ENCODE results near the gene ALDH4A1.
"Not testable (repeated sequence)": the region's sequence is repeated elsewhere in the genome, so short reads cannot be mapped to it uniquely, and the experiment has no call there.

ALDH4A1 gene

DNA sequence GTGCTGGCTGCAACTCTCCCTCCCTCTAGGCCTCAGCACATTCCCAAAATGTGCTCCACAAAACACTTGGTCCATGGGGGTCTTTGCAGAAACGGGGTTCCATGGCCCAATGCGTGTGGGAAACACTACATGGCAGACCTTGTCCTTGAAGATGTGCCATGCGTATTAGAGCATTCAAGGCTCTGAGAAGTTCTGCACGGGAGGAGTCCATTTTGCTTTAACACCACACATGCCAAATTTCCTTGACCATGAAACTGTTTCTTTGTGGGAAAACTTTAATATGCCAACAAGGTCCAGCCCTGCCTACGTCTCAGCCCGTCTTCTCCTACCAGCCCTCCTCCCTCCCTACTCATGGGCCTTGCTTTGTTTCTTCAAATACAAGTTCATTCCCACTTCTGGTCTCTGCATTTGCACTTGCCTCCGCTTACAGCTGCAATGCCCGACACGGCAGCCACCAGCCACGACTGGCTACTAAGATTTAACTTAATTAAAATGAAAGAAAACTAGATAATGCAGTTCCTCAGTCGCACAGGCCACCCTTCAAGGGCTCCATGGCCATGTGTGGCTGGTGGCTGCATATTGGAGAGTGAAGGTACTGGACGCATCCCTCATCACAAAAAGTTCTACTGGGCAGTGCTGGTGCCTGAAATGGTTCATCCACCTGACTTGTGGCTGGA is 23.7 kb downstream of the ALDH4A1 start:
- no peak for DNase-seq (ENCODE audit: low read depth)

DNA sequence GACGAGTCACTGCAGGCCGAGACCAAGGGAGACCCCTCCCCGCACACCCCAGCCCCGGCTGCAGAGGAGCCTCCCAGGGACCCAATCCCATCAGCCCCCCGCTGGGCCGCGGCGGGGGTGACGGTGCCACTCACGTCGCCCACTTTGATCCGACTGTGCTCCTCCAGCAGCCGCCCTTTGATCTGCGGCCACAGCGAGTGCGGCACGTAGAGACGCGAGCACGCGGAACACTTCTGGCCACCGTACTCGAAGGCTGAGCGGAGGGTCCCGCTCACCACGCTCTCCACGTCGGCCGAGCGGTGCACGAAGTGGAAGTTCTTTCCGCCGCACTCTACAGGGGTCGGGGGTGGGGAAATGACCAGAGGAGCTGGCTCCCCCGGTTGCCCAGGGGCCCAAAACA is 25.1 kb downstream of the ALDH4A1 start:
- no peak for DNase-seq (ENCODE audit: low read depth)

DNA sequence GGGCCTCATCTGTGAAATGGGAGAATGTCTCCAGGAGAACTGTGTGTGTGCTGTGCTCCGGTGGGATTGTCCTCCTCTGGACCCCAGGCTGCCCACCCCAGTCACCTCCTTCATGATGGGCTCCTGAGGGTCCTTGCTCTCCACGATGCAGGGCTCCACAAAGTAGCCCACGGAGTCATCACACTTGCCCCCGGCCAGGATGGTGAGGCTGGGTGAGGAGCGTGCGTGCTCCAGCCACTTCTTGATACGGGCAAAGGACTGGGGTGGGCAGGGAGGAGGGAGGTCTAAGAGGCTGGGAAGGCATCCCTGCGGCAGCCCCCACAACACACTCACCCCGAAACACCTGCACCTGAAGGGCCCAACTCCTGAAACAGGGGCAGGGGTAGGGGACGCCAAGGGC is 26.1 kb downstream of the ALDH4A1 start:
- no peak for DNase-seq (ENCODE audit: low read depth)

DNA sequence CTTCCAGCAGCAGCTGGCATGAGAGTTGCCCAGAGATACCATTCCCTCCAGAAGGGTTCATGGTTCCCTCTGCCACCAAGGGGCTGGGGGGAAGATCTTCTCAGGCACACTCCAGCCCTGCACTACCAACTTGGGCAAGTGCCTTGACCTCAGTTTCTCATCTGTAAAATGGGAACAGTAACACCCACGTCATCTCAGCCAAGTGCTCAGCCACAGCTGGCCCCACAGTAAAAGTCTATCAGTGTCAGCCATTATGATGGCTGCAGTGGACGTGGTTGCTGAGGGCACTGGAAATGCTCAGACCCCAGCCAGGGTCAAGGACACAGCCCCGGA is 26.6 kb downstream of the ALDH4A1 start:
- no peak for DNase-seq (ENCODE audit: low read depth)

DNA sequence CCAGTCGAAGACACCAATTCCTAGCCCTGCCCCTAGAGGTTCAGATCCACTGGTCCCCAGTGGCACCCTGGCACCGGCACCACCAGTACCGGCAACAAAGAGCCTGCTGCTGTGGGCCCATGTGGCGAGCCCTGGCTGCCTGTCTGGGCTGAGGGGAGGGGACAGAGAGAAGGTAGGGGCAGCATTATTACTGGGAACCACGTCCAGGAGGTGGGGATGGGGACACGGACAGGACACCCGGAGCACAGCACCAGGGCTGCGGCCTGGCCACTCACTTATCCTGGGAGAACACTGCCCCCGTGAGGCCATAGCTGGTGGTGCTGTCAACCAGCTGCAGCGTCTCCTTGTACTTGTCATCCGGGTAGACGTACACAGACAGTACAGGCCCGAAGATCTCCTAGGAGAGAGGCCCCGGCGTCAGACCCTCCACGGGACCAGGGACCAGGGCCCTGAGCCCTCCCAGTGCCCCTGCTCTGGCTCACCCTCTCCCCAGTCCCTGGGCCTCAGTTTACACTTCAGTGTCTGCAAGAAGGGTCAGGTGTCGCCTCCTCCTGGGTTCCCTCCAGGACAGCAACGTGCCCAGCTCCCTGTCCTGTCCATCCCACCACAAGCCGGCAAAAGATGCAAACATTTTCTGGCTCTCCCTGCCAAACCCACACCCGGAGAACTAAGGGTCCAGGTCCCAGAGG is 27.1 kb downstream of the ALDH4A1 start:
- DNase-seq (ENCODE audit: low read depth), result peak; percentile 52

DNA sequence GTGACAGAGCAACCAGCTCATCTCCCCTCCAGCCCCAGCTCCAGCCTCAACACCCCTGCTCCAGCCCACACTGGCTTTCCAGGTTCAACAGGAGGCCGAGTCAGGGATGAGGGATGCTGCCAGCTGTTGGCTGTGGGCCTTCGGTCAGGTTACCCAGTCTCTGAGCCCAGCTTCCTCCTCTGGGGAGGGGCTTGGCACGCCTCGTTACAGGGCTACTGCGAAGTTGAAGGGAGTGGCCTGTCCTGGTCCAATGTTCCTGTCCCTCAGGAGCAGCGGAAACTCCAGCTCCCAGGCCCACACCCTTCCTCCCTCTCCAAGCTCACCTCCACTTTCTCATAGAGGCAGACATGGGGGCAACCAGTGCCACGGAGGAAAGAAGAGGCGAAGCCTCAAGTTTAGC is 27.8 kb downstream of the ALDH4A1 start:
- DNase-seq (ENCODE audit: low read depth), result no peak

DNA sequence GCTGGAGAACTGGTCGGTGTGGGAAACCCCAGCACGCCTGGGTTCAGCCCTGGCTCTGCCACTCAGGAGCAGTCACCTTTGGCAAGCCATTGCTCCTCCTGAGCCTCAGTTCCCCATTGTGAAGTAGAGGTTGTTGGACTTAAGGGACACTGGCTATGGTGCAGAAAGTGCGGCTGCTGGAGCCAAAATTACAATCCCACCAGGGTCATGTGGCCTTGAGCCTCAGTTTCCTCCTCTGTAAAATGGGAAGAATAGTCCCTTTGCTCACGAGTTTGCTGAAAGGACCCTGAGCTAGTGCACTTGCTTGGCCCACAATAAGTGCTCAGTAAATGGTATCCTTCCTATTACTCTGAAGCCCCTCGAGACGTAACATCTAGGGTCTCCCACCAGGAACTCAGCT is 28.3 kb downstream of the ALDH4A1 start:
- DNase-seq (ENCODE audit: low read depth), result no peak

DNA sequence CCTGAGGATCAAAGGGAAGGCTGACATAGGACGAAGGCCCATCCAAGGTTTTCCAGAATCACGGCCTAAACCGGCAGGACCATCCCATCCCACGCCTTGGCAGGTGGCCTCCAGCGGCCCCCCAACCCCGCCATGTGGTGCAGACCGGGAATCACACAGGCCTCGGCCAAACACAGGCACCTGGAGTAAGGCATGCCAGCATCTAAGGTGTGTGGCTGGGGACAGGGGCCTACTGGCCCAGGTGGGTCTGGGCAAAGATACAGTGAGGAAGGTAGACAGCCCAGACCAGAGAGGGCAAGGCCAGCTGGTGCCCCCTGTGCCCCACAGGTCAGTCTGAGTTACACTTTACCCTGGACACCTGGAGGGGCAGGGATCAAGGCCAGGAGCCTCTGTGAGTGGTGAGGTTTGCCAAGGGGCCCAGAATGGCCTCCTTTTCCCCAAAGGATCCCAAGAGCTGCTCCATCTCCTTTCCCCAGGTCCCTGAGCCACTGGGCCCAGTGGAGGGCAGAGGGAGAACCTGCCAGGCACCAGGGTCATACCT is 30.2 kb downstream of the ALDH4A1 start:
- DNase-seq (ENCODE audit: low read depth), result no peak

DNA sequence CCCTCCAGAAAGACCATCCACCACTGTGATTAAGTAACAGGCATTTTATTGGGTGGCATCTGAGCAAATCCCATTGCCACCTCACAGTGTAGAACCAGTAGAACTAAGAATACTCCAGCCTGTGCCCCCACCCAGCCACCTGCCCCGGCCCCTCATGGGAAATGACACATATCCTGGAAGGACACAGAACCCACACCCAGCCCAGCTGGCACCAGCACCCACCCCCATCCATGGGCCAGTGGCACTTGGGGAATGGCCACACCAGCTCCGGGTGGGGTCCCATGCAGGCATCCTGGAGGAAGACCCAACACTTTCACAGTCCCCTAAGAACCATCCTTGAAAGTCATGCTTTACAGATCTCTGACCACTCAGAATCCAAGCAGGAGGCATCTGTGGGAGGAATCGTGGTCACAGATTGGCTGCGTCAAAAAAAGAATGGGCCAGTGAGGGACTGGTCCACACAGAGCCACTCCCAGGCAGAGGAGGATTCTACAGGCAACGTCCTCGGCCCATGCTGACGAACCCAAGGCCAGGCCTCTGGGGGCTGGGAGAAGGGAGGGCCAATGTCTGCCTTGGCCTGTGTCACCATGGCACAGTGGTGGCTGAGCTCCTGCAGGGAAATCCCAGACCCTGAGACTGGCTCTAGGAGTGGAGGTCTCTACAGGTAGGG is 30.8 kb downstream of the ALDH4A1 start:
- no peak for DNase-seq (ENCODE audit: low read depth)

DNA sequence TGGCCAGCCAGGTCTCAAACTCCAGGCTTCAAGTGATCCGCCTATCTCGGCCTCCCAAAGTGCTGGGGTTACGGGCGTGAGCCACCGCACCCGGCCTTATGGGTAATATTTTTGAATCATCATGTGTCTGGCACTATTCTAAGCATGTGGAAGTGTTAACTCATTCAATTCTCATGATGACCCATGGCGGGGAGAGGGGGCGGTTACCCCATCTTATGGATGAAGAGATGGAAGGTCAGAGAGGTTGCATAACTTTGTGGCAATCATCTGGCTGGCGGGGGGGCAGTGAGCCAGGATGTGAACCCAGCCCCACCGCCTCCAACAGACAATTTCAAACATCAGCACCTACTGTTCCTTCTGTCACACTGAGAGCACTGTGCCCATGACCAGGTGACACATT is 31.4 kb downstream of the ALDH4A1 start:
- no peak for DNase-seq (ENCODE audit: low read depth)

DNA sequence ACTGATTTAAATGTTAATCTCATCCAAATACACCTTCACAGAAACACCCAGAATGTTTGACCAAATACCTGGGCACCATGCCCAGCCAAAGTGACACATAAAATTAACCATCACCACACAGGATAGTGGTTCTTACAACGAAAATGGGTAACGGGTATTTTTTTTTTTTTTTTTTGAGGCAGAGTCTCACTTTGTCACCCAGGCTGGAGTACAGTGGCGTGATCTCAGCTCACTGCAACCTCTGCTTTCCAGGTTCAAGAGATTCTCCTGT is 31.8 kb downstream of the ALDH4A1 start:
- DNase-seq (ENCODE audit: low read depth), result not testable (repeated sequence)

DNA sequence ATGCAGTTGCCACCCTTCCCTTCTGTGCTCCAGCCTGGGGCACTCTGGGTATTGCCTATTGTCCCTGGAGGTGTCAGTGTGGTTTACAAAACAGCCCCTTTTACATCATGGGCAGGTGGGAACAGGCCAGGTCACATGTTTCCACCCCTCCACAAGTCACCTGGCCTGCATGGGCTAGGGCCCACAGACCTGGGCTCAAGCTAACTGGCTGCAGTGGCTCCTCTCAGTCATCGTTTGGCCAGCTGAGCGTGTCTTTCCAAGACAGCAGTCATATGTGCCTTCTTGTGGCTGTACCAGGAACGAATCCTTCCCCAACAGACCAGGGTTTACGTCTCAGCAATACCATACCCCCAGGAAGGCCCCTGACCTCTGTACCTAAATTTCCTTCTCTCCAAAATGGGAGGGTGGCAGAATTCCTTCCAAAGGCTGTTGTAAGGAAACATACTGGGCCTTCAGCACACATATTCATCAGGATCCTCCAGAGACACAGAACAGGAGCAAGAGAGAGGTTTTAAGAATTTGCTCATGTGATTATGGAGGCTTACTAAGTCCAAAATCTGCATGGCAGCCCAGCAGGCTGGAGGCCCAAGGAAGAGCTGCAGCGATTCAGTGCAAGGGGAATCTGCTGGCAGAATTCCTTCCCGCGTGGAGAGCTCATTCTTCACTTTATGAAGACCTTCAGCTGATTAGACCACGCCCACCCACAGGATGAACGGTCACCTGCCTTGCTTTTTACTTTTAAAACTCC is 32.3 kb downstream of the ALDH4A1 start:
- no peak for DNase-seq (ENCODE audit: low read depth)

DNA sequence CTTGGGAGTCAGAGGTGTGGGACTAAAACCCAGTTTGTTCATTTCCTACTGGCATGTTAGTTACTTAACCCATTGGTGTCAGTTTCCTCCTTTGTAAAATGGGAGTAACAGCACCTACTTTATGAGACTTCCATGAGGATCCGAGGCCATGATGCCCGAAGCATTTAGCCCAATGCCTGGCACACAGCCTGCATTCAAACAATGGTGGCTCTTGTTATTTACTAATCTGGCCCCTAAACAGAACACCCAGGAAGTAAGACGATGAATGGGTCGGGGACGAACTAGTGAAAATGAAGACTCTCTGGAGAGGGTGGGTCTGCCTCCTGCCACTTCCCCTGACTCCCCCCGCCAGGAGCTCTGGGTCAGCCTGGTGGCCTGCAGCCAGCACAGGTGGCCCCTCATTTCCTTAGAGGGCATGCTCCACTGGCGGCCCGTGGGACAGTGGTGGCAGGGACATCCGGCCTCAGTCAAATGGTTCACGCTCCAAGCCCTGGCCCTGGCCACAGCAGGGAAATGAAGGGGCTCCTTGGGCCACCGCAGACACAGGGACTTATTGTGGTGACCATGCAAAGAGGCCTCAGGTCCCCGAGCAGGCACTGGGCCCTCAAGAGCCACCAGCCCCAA is 33.4 kb downstream of the ALDH4A1 start:
- no peak for DNase-seq (ENCODE audit: low read depth)

DNA sequence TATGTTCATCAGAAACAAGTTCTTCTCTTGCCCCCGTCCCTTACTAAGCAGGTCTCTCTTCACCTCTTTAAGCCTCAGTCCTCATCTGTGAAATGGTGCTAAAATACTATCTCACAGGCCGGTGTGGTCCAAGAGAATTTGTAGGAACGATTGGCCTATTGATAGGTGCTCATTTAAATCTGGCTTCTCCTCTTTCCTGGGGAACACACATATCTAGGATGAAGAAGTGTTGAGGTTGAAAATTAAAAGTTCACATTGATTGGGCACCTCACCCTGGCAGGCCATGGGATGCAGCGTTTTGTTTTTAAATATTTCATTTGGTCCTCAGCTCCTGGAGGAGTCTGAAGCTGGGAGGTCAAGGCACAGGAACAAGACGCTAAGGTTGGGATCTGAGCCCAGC is 34.0 kb downstream of the ALDH4A1 start:
- DNase-seq (ENCODE audit: low read depth), result no peak

DNA sequence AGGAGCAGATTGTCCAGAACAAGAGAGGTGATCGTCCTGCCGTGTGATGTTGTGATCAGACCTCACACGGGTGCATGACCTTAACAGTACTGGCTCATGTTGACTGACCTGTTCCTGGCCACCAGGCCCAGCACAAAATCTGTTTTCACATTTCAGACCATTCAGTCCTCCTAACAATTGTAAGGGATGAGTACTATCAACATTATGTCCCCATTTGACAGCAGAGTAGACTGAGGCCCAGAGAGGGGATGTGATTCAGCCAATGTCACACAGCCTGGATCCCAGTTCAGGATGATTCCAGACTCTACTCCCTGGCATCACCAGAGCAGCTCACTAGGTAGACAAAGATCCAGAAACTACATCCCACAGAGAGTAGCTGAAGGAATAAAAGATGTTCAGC is 35.5 kb downstream of the ALDH4A1 start:
- DNase-seq (ENCODE audit: low read depth), result no peak

DNA sequence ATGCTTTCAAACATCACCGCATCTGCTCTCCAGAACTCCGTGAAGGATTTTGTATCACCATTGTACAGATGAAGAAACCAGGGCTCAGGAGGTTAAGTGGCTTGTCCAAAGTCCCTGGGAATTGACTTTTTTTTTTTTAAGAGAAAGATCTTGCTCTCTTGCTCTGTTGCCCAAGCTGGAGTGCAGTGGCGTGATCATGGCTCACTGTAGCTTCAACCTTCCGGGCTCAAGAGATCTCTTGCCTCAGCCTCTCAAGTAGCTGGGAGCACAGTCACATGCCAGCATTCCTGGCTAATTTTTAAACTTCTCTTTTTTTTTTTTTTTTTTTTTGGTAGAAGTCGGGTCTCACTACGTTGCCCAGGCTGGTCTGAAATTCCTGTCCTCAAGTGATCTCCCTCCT is 36.0 kb downstream of the ALDH4A1 start:
- DNase-seq (ENCODE audit: low read depth), result no peak

DNA sequence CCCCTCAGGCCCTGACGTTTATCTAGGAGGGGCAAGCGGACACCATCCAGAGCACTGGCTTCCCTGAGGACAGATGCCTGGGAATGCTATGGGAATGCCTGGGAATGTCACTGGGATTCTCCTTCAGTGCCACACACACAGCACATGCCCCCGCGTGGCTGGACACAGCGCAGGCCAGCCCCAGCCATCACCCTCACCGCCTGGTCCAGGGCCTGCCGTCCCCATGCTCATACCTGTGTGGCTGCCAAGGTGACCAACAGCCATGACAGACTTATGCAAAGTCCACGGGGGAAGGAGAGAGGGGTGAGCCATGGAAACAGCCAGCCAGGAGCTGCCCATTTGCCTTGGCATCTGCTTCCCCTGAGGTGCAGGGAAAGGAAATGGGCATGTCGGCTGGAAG is 37.2 kb downstream of the ALDH4A1 start:
- DNase-seq (ENCODE audit: low read depth), result no peak

DNA sequence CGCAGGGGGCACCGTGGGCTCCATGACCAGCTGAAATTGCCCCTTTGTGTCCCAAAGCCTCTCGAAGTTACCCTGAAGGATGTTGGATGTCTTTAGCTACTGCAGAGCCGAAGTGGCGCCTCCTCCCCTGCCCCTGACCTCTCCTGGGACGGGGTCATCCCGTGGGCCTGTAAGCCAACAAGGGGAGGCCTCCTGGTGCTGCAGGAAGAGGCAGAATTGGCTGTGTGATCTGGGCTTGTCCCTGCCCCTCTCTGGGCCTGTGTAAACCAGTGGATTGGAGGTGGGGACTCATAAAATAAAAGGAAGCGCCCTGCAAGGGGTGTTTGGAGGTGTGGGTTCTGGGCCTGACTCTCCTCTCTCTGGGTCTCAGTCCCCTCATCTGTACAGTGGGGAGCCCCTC is 40.8 kb downstream of the ALDH4A1 start:
- DNase-seq (ENCODE audit: low read depth), result no peak

DNA sequence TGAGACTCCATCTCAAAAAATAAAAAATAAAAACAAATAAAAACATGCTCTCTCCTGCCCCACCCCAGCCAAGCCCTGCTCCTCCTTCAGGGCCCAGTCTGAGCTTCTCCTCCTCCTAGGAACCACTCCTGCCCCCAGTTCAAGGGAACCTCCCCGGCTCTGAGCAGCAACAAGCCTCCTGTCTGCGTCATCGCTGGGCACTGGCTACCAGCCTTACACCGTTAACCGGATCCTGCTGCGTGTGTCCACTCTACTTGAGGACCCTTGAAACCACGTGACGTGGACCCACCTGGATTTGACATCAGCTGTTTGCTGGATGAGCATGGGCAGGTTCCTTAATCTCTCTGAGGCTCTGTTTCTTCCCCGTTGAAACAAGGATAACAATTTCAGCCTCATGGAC is 41.3 kb downstream of the ALDH4A1 start:
- DNase-seq (ENCODE audit: low read depth), result no peak

DNA sequence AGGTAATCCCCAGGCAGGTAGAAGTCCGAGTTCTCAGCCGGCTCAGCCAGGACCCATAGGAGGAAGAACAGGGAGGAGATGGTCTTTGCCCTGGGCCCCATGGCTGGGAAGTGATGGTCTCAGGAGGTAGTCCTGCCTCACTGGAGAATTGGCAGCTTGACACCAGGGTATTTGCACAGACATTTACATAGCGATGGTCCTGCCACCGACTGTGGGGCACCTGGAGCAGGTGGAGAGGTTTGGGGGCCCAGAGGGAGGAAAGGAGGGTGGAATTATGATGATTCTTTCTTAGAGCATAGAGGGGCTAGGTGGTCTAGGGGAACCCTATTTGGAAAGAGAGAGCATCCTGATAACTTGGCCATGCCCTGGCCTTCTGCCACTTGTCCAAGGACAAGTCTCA is 42.8 kb downstream of the ALDH4A1 start, which contains the start of gene TAS1R2:
Gene TAS1R2 (minus strand): TSS at position 101 of the 400 bp plus-strand sequence. CDS start 0 bp downstream, at position 101.
- DNase-seq (ENCODE audit: low read depth), result no peak

DNA sequence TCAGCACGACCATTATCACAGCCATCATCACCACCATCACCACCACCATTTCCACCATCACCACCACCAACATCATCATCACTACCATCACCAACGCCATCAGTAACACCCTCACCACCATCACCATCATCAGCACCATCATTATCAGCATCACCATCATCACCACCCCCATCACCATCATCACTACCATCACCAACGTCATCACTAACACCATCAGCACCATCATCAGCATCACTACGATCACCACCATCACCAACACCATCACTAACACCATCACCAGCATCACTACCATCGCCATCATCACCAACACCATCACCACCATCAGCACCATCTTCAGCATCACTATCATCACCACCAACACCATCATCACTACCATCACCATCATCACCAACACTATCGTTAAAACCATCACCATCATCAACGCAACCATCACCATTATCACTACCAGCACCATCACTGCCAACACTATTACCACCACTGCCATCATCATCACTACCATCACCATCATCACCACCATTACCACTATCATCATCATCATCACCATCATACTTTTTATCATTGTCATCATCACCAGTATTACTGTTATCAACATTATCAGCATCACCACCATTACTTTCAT is 44.2 kb downstream of the ALDH4A1 start:
- no peak for DNase-seq (ENCODE audit: low read depth)

DNA sequence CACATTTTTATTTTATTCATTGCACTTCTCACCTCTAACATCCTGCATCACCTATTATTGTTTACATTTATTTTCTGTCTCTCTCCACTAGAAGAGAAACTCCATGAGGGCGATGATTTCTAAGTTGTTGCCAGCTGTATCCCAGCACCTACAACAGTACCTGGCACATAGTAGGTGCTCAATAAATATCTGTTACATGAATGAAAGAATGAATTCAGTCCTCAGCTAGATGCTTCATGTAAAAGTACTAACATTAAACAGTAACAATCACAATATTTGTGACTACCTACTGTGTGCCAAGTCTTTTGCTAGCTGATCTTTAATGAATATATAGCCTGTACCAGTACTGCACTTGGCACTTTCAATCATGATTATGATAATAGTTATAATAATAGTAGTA is 45.9 kb downstream of the ALDH4A1 start:
- DNase-seq (ENCODE audit: low read depth), result no peak
